Sigmoid colon (tissue), 4 donors: ENCODE data around the gene F11R.

ENCODE experiments used
- CTCF ChIP-seq, 4 experiments: fragments of 450-650 bp in 3 of 4; fragments of 200-600 bp in 1 of 4; IDR thresholded peaks; one replicate each; pipeline ENCODE4 v1.5.1; 2016 to 2019; ENCODE audit warnings: antibody characterized with exemption in 4 of 4, mild to moderate bottlenecking in 3 of 4, moderate library complexity in 2 of 4
- EP300 ChIP-seq, 4 donors: sonication (generic); formaldehyde crosslinking; IDR thresholded peaks; one replicate each; pipeline ENCODE4 v1.6.1; 2017; ENCODE audit warnings: antibody characterized with exemption in 4 of 4
- POLR2A ChIP-seq, 2 donors: fragments of 450-650 bp; IDR thresholded peaks; one replicate each; pipeline ENCODE4 v1.6.1; 2016; ENCODE audit warnings: antibody characterized with exemption in 2 of 2, mild to moderate bottlenecking in 2 of 2, moderate library complexity in 2 of 2

DNA sequence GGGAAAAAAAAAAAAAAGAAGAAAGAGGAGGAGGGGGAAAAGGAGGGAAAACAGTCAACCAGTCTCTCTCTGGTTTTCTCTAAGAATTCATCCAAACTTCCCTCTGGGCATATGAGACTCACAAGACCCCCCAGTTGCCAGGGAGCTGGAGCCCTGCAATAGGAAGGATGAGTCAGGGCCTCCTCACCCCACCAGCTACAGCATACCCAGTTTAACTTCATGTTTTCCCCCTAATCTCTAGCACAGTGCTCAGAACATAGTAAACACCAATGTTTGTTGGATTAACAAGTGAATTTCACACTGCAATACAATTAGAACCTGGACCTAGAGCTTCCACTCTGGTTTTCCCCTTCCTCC lies 7.8 kb downstream of the F11R start:
- TF ChIP-seq POLR2A (IDR thresholded peaks at IDR 0.05) = no peak
- TF ChIP-seq CTCF (IDR thresholded peaks at IDR 0.05) = no peak
- no peak for TF ChIP-seq EP300 (IDR thresholded peaks at IDR 0.05)
